GM11168 (cell line): ENCODE results near the gene ZNF669.
"Not testable (repeated sequence)": the region's sequence is repeated elsewhere in the genome, so short reads cannot be mapped to it uniquely, and the experiment has no call there.

Source experiments
- in situ Hi-C: fragments of 300-500 bp; cut with MboI; formaldehyde crosslinking; loops from one replicate; pipeline ENCODE4 v1.12.0; 2022; ENCODE audit warnings: low sequenced_read_pairs; ENCODE audit not compliant: unreplicated experiment

Gene ZNF669

GRCh38 chr1:247103859-247104591 lies at the start of gene ZNF669:
Gene ZNF669 (minus strand): TSS chr1:247104356. CDS start chr1:247104199, 157 bp downstream.
- in situ Hi-C loops, result no loop called here

- in situ Hi-C loops, result no loop called here
These were observed 43.6 kb upstream of the ZNF669 start for GRCh38 chr1:247147781-247148180.

DNA sequence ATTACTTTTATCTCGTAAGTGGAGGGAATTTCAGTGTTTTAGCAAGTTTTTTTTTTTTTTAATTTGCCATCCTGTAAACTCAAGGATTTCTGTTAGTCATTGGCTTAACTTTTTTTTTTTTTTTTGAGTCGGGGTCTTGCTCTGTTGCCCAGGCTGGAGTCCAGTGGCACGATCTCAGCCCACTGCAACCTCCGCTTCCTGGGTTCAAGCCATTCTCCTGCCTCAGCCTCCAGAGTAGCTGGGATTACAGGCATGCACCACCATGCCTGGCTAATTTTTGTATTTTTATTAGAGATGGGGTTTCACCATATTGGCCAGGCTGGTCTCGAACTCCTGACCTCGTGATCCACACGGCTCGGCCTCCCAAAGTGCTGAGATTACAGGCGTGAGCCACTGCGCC lies 43.0 kb upstream of the ZNF669 start:
- in situ Hi-C loops, result not testable (repeated sequence)

- in situ Hi-C loops, result no loop called here
These were observed 42.5 kb upstream of the ZNF669 start for GRCh38 chr1:247146671-247147070.

GRCh38 chr1:247145279-247145678 lies 41.1 kb upstream of the ZNF669 start:
- in situ Hi-C loops, result no loop called here

GRCh38 chr1:247139557-247139956 lies 35.4 kb upstream of the ZNF669 start:
- in situ Hi-C loops, result not testable (repeated sequence)

DNA sequence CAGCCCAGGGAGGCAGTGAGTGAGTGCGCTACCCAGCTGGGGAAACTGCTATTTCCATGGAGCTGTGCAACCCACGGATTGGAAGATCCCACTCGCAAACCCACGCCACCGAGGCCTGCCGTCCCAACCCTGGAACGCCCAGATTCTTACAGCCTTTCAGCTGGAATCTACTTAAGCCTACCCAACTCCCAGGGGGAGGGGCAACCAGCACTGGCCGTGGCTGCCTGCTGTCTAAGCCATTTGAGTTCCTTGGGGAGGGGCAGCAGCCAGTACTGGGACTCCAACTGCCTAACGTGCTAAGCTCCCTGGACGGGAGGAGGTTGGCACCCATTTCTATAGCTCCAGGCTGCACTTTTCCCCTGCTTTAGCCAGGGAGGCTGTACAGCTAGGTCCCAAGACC lies 27.1 kb upstream of the ZNF669 start:
- in situ Hi-C loops, result no loop called here

- in situ Hi-C loops, result loop anchor here (5.0 kb wide), 1 partner anchor 45 kb away; the partner anchor contains the start of gene ZNF124
These were observed 23.5 kb upstream of the ZNF669 start for GRCh38 chr1:247127519-247128282.

- in situ Hi-C loops, result loop anchor here (5.0 kb wide), 1 partner anchor 46 kb away; the partner anchor contains the start of gene ZNF124
These were observed 22.4 kb upstream of the ZNF669 start for GRCh38 chr1:247126601-247127000.

GRCh38 chr1:247126166-247126565 lies 22.0 kb upstream of the ZNF669 start:
- in situ Hi-C loops, result loop anchor here (5.0 kb wide), 1 partner anchor 46 kb away; the partner anchor contains the start of gene ZNF124

DNA sequence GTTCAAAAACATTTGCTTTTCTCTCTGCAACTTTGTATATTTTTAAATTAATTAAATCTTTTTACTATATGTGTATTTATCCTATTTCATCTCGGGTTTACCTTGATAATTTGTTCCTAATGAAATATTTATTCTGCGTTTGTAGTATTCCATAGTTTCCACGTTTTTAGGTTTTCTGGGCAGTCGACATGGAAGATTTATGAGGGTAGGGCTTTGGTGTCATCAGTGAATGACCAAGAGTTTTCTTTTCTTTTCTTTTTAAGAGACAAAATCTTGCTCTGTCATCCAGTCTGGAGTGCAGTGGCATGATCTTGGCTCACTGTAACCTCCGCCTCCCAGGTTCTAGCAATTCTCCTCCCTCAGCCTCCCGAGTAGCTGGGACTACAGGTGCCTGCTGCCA lies 17.2 kb upstream of the ZNF669 start:
- in situ Hi-C loops, result no loop called here

- in situ Hi-C loops, result not testable (repeated sequence)
These were observed 16.2 kb upstream of the ZNF669 start for GRCh38 chr1:247120408-247120668.

GRCh38 chr1:247119600-247120407 lies 15.6 kb upstream of the ZNF669 start:
- in situ Hi-C loops, result no loop called here

DNA sequence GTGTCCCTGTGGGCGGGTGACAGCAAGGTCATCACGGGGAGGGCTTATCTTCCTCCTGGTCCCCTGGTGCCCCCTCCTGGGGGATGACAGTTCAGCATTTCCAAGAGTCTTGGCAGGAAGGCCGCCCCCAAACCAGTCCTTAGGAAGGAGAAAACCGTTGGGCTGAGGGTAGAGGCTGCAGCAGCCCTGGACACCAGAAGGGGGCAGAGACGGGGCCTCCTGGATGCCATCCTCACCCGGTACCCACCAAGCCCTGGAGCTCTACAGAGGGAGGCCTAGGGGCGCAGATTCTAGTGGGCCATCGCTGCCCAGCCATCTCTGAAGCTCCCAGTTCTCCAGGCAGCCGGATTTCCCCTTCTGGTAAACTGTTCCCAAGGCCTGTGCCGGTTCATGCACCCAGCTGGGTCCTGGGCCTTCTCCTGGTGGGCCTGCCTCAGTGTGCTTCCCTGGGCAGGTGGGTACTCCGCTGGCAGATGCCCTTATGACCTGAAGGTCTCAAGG lies 14.8 kb upstream of the ZNF669 start:
- in situ Hi-C loops, result no loop called here

DNA sequence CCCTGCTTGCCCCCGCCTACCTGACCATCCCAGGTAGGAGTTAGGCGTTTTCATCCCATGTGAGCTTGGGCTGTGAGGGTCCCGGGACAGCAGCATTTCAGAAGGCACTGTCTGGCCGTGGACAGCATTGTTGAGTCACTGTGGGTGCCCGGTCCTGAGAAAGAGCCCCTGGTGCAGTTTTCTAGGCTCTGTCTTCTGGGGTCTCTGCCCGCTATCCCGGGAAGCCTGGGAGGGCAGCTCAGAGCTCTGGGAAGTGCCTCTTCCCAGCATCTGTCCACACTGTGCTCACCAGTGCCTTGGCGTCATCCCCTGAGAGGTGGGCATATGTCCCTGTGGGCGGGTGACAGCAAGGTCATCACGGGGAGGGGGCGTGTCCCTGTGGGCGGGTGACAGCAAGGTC lies 11.4 kb upstream of the ZNF669 start:
- in situ Hi-C loops, result no loop called here

DNA sequence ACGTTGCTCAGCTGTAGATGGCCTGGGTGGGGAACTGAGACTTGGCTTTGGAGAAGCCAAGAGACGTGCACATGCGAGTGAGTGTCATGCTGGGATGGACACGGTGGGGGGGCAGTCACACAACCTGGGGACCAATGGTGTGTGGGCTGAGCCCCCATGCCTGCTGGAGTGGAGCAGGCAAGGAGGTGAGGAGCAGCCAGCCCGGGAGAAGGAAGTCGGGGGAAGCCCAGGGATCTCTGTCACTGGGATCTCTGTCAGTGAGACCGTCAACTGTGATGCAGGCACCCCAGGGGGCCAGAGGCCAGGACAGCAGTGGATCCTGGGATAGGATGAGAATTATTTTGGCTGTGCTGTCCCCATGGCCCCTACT lies 11.0 kb upstream of the ZNF669 start:
- in situ Hi-C loops, result no loop called here

GRCh38 chr1:247114351-247115140 lies 10.4 kb upstream of the ZNF669 start:
- in situ Hi-C loops, result no loop called here

DNA sequence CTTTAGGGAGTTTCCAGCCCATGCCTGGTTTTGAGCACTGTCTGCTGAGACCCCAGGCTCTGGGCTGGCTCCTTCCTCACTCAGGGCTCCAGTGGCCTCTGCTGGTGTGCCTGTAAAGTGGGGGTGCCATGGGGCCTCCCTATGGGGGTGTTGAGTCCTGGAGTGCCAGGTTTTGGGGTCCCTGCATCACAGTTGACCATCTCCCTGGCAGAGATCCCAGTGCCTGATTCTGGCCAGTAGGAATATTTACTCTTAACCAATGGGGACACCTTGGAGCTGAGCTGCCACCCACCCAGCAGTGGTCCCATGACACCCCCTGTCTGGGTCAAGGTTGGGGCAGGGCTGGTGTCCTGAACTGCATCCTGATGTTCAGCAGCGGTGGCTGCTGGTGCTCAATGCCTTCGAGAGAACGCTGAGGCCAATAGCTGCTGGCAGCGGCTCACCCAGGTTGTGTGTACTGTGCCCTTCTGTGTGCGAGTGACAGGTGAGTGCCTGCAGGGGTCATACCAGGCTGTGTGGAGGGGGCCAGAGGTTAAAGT lies 9.6 kb upstream of the ZNF669 start:
- in situ Hi-C loops, result no loop called here

GRCh38 chr1:247113094-247113497 lies 8.9 kb upstream of the ZNF669 start:
- in situ Hi-C loops, result no loop called here

DNA sequence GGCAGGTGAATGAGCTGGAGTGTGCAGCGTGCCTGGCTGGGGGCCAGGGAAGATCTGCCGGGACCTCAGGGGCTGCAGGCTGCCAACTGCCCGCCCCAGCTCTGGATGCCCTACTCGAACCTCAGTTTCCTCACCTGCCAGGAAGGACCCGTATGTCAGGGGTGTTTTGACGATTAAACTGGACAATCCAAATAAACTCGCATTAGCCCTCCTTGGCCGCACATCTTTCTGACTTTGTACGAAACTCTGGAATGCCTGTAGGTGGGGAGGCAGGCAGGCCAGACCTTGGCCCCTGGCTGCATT lies 8.3 kb upstream of the ZNF669 start:
- in situ Hi-C loops, result no loop called here
